Mesenchymal stem cell (in vitro differentiated cells and primary cell): Measurements from ENCODE around the gene GABRR1.

Experiments
- DNase-seq: peaks from one replicate; pipeline ENCODE4 v3.0.0-alpha.2; 2013
- H2AFZ ChIP-seq: one replicate; pipeline ENCODE4 v1.6.1; 2013; ENCODE audit warnings: low read depth, mild to moderate bottlenecking, control low read depth, inconsistent platforms, low read length, moderate library complexity
- H2AK5ac ChIP-seq: 2 replicates; pipeline ENCODE4 v1.6.1; 2013; ENCODE audit warnings: low read length, moderate library complexity, mild to moderate bottlenecking, inconsistent platforms; ENCODE audit not compliant: severe bottlenecking
- H2BK120ac ChIP-seq: one replicate; pipeline ENCODE4 v1.6.1; 2013; ENCODE audit warnings: low read depth, mild to moderate bottlenecking, inconsistent platforms, low read length, moderate library complexity
- H2BK12ac ChIP-seq, 2 experiments: one replicate each; pipeline ENCODE4 v1.6.1; 2013; ENCODE audit warnings: inconsistent platforms in 2 of 2, low read length in 2 of 2, mild to moderate bottlenecking in 2 of 2, moderate library complexity in 2 of 2, control low read depth in 1 of 2
- H2BK15ac ChIP-seq: one replicate; pipeline ENCODE4 v1.6.1; 2013; ENCODE audit warnings: mild to moderate bottlenecking, low read depth, inconsistent platforms; ENCODE audit not compliant: poor library complexity, severe bottlenecking
- H2BK5ac ChIP-seq: 2 replicates; pipeline ENCODE4 v1.6.1; 2013; ENCODE audit warnings: low read depth, mild to moderate bottlenecking, low read length, control low read depth, inconsistent platforms; ENCODE audit not compliant: poor library complexity, severe bottlenecking
- H3K14ac ChIP-seq, 2 experiments: one replicate each; pipeline ENCODE4 v1.6.1; 2013; ENCODE audit warnings: inconsistent platforms in 2 of 2, low read length in 2 of 2, control low read depth in 1 of 2, mild to moderate bottlenecking in 1 of 2, moderate library complexity in 1 of 2
- H3K18ac ChIP-seq, 2 experiments: one replicate each; pipeline ENCODE4 v1.6.1; 2013; ENCODE audit warnings: inconsistent platforms in 2 of 2, low read length in 2 of 2, control low read depth in 1 of 2, low read depth in 1 of 2, mild to moderate bottlenecking in 1 of 2
- H3K23ac ChIP-seq, 2 experiments: one replicate each; pipeline ENCODE4 v1.6.1; 2013; ENCODE audit warnings: inconsistent platforms in 2 of 2, low read length in 2 of 2, mild to moderate bottlenecking in 2 of 2, moderate library complexity in 2 of 2, control low read depth in 1 of 2
- H3K27ac ChIP-seq: 2 replicates; pipeline ENCODE4 v1.5.1; 2013; ENCODE audit warnings: mild to moderate bottlenecking, moderate library complexity, low read length, control low read depth, inconsistent platforms; ENCODE audit not compliant: poor library complexity, severe bottlenecking
- H3K27me3 ChIP-seq, 2 experiments: 2 replicates each; pipeline versions ENCODE4 v1.6.1 to v1.7.0; 2013; ENCODE audit warnings: low read length in 2 of 2, mild to moderate bottlenecking in 2 of 2, moderate library complexity in 2 of 2, control low read depth in 1 of 2, inconsistent platforms in 1 of 2; ENCODE audit not compliant: control insufficient read depth in 1 of 2, insufficient read depth in 1 of 2
- H3K36me3 ChIP-seq, 2 experiments: 2 replicates each; pipeline versions ENCODE4 v1.6.1 to v1.7.0; 2013; ENCODE audit warnings: low read length in 2 of 2, control low read depth in 1 of 2, inconsistent platforms in 1 of 2, low read depth in 1 of 2, mild to moderate bottlenecking in 1 of 2; ENCODE audit not compliant: insufficient read depth in 2 of 2, control insufficient read depth in 1 of 2
- H3K4ac ChIP-seq, 2 experiments: one replicate each; pipeline ENCODE4 v1.6.1; 2013; ENCODE audit warnings: inconsistent platforms in 2 of 2, low read length in 2 of 2, mild to moderate bottlenecking in 2 of 2, moderate library complexity in 2 of 2, control low read depth in 1 of 2, low read depth in 1 of 2
- H3K4me1 ChIP-seq: 2 replicates; pipeline ENCODE4 v1.6.1; 2013; ENCODE audit warnings: low read depth, low read length, control low read depth; ENCODE audit not compliant: control insufficient read depth, insufficient read depth
- H3K4me2 ChIP-seq: 2 replicates; pipeline ENCODE4 v1.6.1; 2013; ENCODE audit warnings: low read length, mild to moderate bottlenecking, inconsistent platforms; ENCODE audit not compliant: poor library complexity, severe bottlenecking
- H3K4me3 ChIP-seq, 2 experiments: 2 replicates each; pipeline versions ENCODE4 v1.5.1 to v1.7.0; 2013; ENCODE audit warnings: low read length in 2 of 2, mild to moderate bottlenecking in 2 of 2, control low read depth in 1 of 2, low read depth in 1 of 2; ENCODE audit not compliant: insufficient read depth in 1 of 2
- H3K79me1 ChIP-seq: replicated peaks from 2 replicates; pipeline ENCODE4 v1.6.1; 2013; ENCODE audit warnings: mild to moderate bottlenecking, control low read depth, low read length, inconsistent platforms; ENCODE audit not compliant: poor library complexity, severe bottlenecking
- H3K9ac ChIP-seq: 2 replicates; pipeline ENCODE4 v1.7.0; 2013; ENCODE audit warnings: mild to moderate bottlenecking, low read length, moderate library complexity
- H3K9me3 ChIP-seq: 2 replicates; pipeline ENCODE4 v1.7.0; 2013; ENCODE audit warnings: mild to moderate bottlenecking, low read length; ENCODE audit not compliant: control insufficient read depth
- H4K8ac ChIP-seq: one replicate; pipeline ENCODE4 v1.6.1; 2013; ENCODE audit warnings: inconsistent platforms, mild to moderate bottlenecking, low read length, moderate library complexity
- H4K91ac ChIP-seq: one replicate; pipeline ENCODE4 v1.6.1; 2013; ENCODE audit warnings: mild to moderate bottlenecking, low read length, inconsistent platforms
- WGBS: methylation state at CpG from one replicate; pipeline ENCODE4 v1.1.7; 2013; ENCODE audit warnings: mixed read lengths; 5-methylcytosine and 5-hydroxymethylcytosine counted together

GABRR1 gene

DNA sequence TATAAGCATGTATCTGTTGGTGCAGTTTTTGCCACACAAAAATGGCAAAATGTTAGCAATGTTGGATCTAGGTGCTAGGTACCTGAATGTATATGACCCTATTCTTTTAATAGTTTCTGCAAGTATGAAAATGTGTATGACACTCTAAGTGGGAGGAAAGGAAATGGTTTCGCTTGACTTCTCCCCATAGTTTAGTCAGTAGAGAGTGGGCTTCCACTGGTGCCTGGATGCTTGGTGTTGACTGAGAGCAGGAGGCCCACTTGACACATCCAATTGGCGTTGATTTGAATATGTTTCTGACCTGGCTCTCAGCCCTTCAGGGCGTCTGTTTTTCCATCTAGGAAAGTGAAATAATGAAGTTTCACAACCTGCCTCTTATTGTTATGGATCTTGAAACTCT, 41.8 kb upstream of the GABRR1 start:
- no peak overlapping the region for H3K18ac ChIP-seq
- H3K4me1 ChIP-seq: no peaks in the 10 kb centered on the region
- H4K8ac ChIP-seq: no peak overlapping the region
- 78% methylated on average over 3 of the region's 3 CpGs for WGBS
- no peak overlapping the region for H3K9ac ChIP-seq
- H3K36me3 ChIP-seq: no peaks in the 10 kb centered on the region
- no peaks in the 10 kb centered on the region for H3K9me3 ChIP-seq
- no peak for DNase-seq
- no peak overlapping the region for H3K4ac ChIP-seq
- no peak overlapping the region for H2BK12ac ChIP-seq
- H3K79me1 ChIP-seq: no peaks in the 10 kb centered on the region
- no peak overlapping the region for H2AFZ ChIP-seq
- H3K23ac ChIP-seq: no peak overlapping the region
- no peak overlapping the region for H3K4me3 ChIP-seq
- no peak overlapping the region for H2BK120ac ChIP-seq
- peaks cover 4 to 33% of the 10 kb centered on the region in 2 experiments for H3K27me3 ChIP-seq
- no peak overlapping the region for H3K27ac ChIP-seq
- no peak overlapping the region for H2BK15ac ChIP-seq
- no peak overlapping the region for H3K14ac ChIP-seq
- H2AK5ac ChIP-seq: no peak overlapping the region
- no peak overlapping the region for H2BK5ac ChIP-seq
- no peak overlapping the region for H4K91ac ChIP-seq
- no peak overlapping the region for H3K4me2 ChIP-seq

DNA sequence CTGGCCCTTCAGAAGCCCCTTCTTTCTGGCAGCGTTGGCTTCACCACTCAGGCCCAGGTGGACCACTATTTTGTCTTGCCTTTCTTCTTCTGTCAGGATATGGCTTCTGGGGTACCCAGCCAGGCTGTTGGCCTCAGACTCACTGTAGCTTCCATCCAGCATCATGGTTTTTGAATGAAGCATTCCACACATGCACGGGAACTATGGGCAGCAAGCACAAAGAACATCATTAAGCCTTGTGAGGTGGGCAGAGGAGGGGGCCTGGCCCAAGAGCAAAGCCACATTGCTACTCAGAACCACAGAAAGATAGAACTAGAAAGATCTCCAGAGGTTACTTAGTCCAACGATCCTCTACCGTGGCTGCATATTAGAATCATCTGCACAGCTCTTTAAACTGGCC, 40.6 kb upstream of the GABRR1 start:
- no peaks in the 10 kb centered on the region for H3K4me1 ChIP-seq
- H2BK5ac ChIP-seq: no peak overlapping the region
- H2BK120ac ChIP-seq: no peak overlapping the region
- H2BK12ac ChIP-seq: no peak overlapping the region
- H3K18ac ChIP-seq: no peak overlapping the region
- H3K4me2 ChIP-seq: no peak overlapping the region
- WGBS: 71% methylated on average over 4 of the region's 4 CpGs
- no peak overlapping the region for H2BK15ac ChIP-seq
- H3K23ac ChIP-seq: no peak overlapping the region
- no peak overlapping the region for H3K9ac ChIP-seq
- no peak overlapping the region for H4K91ac ChIP-seq
- H3K4ac ChIP-seq: no peak overlapping the region
- no peaks in the 10 kb centered on the region for H3K36me3 ChIP-seq
- H3K4me3 ChIP-seq: no peak overlapping the region
- no peak overlapping the region for H3K27ac ChIP-seq
- H3K27me3 ChIP-seq: peaks cover 10 to 41% of the 10 kb centered on the region in 2 experiments
- H2AK5ac ChIP-seq: no peak overlapping the region
- H2AFZ ChIP-seq: no peak overlapping the region
- no peak overlapping the region for H4K8ac ChIP-seq
- no peak overlapping the region for H3K14ac ChIP-seq
- H3K9me3 ChIP-seq: no peaks in the 10 kb centered on the region
- H3K79me1 ChIP-seq: no peaks in the 10 kb centered on the region
- no peak for DNase-seq

DNA sequence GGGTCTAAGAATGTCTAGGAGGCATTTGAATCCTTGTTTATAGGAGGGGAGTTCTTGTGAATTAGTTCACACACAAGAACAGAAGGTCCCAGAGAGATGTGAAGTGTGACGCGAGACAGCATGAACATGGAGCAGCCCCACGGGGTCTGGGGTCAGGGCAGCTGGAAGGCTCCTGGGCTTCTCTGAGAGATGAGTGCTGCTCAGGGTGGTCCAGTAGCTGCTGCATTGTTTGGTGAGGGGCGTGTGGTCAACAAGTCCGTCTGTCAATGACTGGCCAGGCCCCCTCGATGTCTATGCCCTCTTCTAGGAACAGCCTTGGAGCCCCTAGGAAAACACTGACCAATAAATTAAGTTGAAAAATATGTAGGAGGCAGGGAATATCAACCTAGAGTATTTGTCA, 40.2 kb upstream of the GABRR1 start:
- no peak overlapping the region for H3K9ac ChIP-seq
- no peak overlapping the region for H2AFZ ChIP-seq

DNA sequence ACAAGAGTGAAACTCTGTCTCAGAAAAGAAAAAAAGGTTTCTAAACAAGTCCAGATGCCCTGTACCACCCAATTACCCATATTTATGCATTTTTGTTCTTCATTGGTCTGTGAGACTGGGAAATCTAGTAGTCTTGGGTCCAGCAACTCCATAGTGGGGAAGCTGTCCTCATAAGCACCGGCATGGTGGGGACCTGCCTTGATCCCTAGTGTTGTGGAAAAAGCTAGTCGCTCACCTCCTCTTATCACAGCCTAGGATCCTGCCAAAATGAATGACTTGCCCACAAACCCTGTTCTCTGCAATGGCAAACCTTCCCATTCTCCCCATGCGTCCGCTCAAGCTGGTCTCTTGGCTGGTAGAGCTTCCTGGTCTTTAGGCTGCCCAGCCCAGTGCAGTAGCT, 38.3 kb upstream of the GABRR1 start:
- Histone ChIP-seq H3K23ac (no peak overlapping the region), H4K91ac (no peak overlapping the region), H3K27me3 (peaks cover 12 to 35% of the 10 kb centered on the region in 2 experiments), H3K18ac (no peak overlapping the region), H2AK5ac (no peak overlapping the region), H3K27ac (no peak overlapping the region), H3K4me3 (no peak overlapping the region), H4K8ac (no peak overlapping the region), H3K4me1 (no peaks in the 10 kb centered on the region), H3K4me2 (no peak overlapping the region), H2BK120ac (no peak overlapping the region), H3K36me3 (no peaks in the 10 kb centered on the region), H2BK15ac (no peak overlapping the region), H2BK5ac (no peak overlapping the region), H3K4ac (no peak overlapping the region), H2AFZ (no peak overlapping the region), H3K9ac (no peak overlapping the region), H3K79me1 (no peaks in the 10 kb centered on the region), H2BK12ac (no peak overlapping the region), H3K9me3 (no peaks in the 10 kb centered on the region), H3K14ac (no peak overlapping the region)
- WGBS: 91% methylated on average over 4 of the region's 4 CpGs
- no peak for DNase-seq

More for the DNA sequence above, 40.2 kb upstream of the GABRR1 start:
- Histone ChIP-seq H3K27ac (no peak overlapping the region), H3K4me2 (no peak overlapping the region), H3K23ac (no peak overlapping the region), H2BK120ac (no peak overlapping the region), H3K18ac (no peak overlapping the region), H3K4ac (no peak overlapping the region), H3K14ac (no peak overlapping the region), H2AK5ac (no peak overlapping the region), H2BK12ac (no peak overlapping the region), H4K91ac (no peak overlapping the region), H3K4me1 (no peaks in the 10 kb centered on the region), H3K4me3 (no peak overlapping the region), H3K79me1 (no peaks in the 10 kb centered on the region), H3K27me3 (peaks cover 12 to 42% of the 10 kb centered on the region in 2 experiments), H2BK15ac (no peak overlapping the region), H3K36me3 (no peaks in the 10 kb centered on the region), H4K8ac (no peak overlapping the region), H3K9me3 (no peaks in the 10 kb centered on the region), H2BK5ac (no peak overlapping the region)
- no peak for DNase-seq
- 90% methylated on average over 5 of the region's 6 CpGs for WGBS
